ENCODE measurements around the gene ATRIP. TPM values are rescaled to one million over a fixed set of nuclear protein-coding genes. Genes with fewer than 3 reads are reported as not detected.
"Not testable (repeated sequence)": the region's sequence is repeated elsewhere in the genome, so short reads cannot be mapped to it uniquely, and the experiment has no call there.

Gene ATRIP
- total RNA-seq, 4 donors from 2014 or later = 4.8 to 8.9 (median 7.1) TPM

DNA sequence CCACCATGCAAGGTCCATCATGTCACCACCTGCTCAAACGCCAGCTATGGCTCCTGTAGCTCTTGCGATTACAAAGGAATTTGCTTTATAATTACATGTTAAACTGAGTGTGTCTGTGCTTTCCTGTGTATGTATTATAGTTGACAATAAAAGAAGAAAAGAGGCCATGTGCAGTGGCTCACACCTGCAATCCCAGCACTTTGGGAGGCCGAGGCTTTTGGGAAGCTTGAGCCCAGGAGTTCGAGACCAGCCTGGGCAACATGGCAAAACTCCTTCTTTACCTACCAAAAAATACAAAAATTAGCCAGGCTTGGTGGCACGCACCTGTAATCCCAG is 27.0 kb downstream of the ATRIP start:
- intact Hi-C loops (cut with DNase I) = no loop called here
- H3K36me3 ChIP-seq = peaks cover 7 to 56% (median 15%) of the 10 kb centered on the region in 3 donors
- H3K27ac ChIP-seq = peak overlapping the region; percentile 93 to 99 (median 98)
- DNase-seq = no peak
- peak overlapping the region in 1 of 4 donors; percentile 76 for H3K4me3 ChIP-seq
- peaks cover 38 to 86% (median 52%) of the 10 kb centered on the region in 3 donors for H3K4me1 ChIP-seq
- no peaks in the 10 kb centered on the region for H3K9me3 ChIP-seq
- WGBS, 2 donors = 63 to 67% methylated on average over 5 of the region's 5 CpGs
- TF ChIP-seq POLR2A (IDR thresholded peaks at IDR 0.05) = no peak
- TF ChIP-seq, protein P1, sequence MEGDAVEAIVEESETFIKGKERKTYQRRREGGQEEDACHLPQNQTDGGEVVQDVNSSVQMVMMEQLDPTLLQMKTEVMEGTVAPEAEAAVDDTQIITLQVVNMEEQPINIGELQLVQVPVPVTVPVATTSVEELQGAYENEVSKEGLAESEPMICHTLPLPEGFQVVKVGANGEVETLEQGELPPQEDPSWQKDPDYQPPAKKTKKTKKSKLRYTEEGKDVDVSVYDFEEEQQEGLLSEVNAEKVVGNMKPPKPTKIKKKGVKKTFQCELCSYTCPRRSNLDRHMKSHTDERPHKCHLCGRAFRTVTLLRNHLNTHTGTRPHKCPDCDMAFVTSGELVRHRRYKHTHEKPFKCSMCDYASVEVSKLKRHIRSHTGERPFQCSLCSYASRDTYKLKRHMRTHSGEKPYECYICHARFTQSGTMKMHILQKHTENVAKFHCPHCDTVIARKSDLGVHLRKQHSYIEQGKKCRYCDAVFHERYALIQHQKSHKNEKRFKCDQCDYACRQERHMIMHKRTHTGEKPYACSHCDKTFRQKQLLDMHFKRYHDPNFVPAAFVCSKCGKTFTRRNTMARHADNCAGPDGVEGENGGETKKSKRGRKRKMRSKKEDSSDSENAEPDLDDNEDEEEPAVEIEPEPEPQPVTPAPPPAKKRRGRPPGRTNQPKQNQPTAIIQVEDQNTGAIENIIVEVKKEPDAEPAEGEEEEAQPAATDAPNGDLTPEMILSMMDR (IDR thresholded peaks at IDR 0.05) = no peak
- H3K27me3 ChIP-seq = no peaks in the 10 kb centered on the region

GRCh38 chr3:48474031-48474430 is 27.5 kb downstream of the ATRIP start:
- DNase-seq; H3K4me3 ChIP-seq; intact Hi-C loops (cut with DNase I); H3K9me3 ChIP-seq; H3K27me3 ChIP-seq: not testable (repeated sequence)
- peaks cover 4 to 56% (median 12%) of the 10 kb centered on the region in 3 donors for H3K36me3 ChIP-seq
- H3K4me1 ChIP-seq = peaks cover 34 to 81% (median 48%) of the 10 kb centered on the region in 3 donors
- peak overlapping the region in 3 of 4 donors; percentile 93 to 99 (median 97) for H3K27ac ChIP-seq
- 94 to 100% methylated on average over 3 to 4 of the region's 4 CpGs for WGBS, 2 donors

DNA sequence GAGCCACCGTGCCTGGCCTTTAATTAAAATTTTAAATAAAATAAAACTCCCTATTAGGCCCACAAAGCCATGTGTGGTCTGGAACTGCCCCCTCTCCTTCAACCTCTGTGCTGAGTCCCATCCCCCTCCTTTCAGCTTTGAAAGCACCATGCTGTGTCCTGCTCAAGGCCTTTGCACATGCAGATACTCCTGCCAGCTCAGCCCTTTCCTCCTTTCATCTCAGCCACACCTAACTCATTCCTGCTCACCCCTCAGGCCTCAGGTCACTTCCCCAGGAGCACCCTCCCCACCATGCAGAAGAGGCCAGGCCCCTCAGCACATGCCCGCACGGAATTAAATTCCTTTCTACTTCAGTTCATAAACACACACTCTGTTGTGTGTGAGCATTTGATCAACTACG is 28.1 kb downstream of the ATRIP start:
- Histone ChIP-seq H3K4me1 (peaks cover 28 to 75% (median 42%) of the 10 kb centered on the region in 3 donors), H3K36me3 (peaks cover 0 to 56% (median 8%) of the 10 kb centered on the region in 3 donors), H3K27me3 (no peaks in the 10 kb centered on the region), H3K27ac (peak overlapping the region in 3 of 4 donors; percentile 22 to 97 (median 45)), H3K9me3 (no peaks in the 10 kb centered on the region), H3K4me3 (no peak overlapping the region)
- TF ChIP-seq, protein P1 (IDR thresholded peaks at IDR 0.05) = no peak
- TF ChIP-seq POLR2A (IDR thresholded peaks at IDR 0.05) = no peak
- no peak for DNase-seq
- 60 to 68% methylated on average over 4 of the region's 4 CpGs for WGBS, 2 donors
- intact Hi-C loops (cut with DNase I) = no loop called here

DNA sequence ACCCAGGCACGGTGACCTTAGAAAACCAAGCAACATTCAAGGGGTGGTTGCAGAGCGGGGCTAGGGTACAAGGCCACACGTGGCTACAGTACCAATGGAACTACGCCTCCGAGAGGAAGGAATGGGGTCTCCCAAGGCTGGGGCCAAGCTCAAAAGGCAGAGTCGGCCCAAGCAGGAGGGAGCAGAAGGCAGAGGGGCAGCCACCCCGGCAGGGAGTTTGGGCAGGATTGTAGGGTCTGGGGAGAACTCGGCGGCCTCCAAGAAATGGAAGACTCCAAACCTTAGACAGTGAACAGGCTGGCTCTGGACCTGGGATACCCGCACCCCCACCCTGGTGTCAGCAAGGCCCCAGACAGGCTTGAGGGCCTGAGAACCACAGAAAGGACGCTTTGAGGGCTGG is 28.7 kb downstream of the ATRIP start:
- H3K27me3 ChIP-seq = no peaks in the 10 kb centered on the region
- intact Hi-C loops (cut with DNase I) = no loop called here
- peaks cover 0 to 50% (median 8%) of the 10 kb centered on the region in 3 donors for H3K36me3 ChIP-seq
- DNase-seq = no peak
- 80 to 85% methylated on average over 7 to 11 of the region's 11 CpGs for WGBS, 2 donors
- TF ChIP-seq, protein P1 (IDR thresholded peaks at IDR 0.05) = no peak
- no peak for TF ChIP-seq POLR2A (IDR thresholded peaks at IDR 0.05)
- no peak overlapping the region for H3K4me3 ChIP-seq
- H3K27ac ChIP-seq = peak overlapping the region in 3 of 4 donors; percentile 34 to 97 (median 45)
- H3K4me1 ChIP-seq = peaks cover 22 to 69% (median 36%) of the 10 kb centered on the region in 3 donors
- no peaks in the 10 kb centered on the region for H3K9me3 ChIP-seq

- intact Hi-C loops (cut with DNase I) = no loop called here
- H3K27ac ChIP-seq = peak overlapping the region in 1 of 4 donors; percentile 33
- peaks cover 0 to 58% (median 8%) of the 10 kb centered on the region in 3 donors for H3K36me3 ChIP-seq
- H3K9me3 ChIP-seq = no peaks in the 10 kb centered on the region
- no peak overlapping the region for H3K4me3 ChIP-seq
- no peak for TF ChIP-seq POLR2A (IDR thresholded peaks at IDR 0.05)
- TF ChIP-seq, protein P1 (IDR thresholded peaks at IDR 0.05) = no peak
- 40% methylated on average over 1 to 7 of the region's 9 CpGs for WGBS, 2 donors
- peaks cover 13 to 56% (median 22%) of the 10 kb centered on the region in 3 donors for H3K4me1 ChIP-seq
- no peaks in the 10 kb centered on the region for H3K27me3 ChIP-seq
- no peak for DNase-seq
These were observed 30.0 kb downstream of the ATRIP start for GRCh38 chr3:48476426-48477053.
